Stimulated activated CD8-positive, alpha-beta memory T cell treated with anti-CD3 and anti-CD28 coated beads, Interleukin-4, amount 100 ng/mL, for 1 hour (primary cell): ENCODE measurements around the gene SLC15A1.
"Not testable (repeated sequence)": the region's sequence is repeated elsewhere in the genome, so short reads cannot be mapped to it uniquely, and the experiment has no call there.

Experiments
- DNase-seq, 2 donors: peaks; one replicate each; pipeline ENCODE4 v3.0.0-alpha.2; 2020; ENCODE audit warnings: low read depth in 2 of 2, low spot score in 1 of 2

SLC15A1 gene

DNA sequence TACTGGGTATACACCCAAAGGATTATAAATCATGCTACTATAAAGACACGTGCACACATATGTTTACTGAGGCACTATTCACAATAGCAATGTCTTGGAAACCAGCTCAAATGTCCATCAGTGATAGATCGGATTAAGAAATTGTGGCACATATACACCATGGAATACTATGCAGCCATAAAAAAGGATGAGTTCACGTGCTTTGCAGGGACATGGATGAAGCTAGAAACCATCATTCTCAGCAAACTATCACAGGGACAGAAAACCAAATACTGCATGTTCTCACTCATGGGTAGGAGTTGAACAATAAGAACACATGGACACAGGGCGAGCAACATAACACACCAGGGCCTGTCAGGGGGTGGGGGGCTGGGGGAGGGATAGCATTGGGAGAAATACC lies 2.0 kb upstream of the SLC15A1 start:
- not testable (repeated sequence) for DNase-seq

DNA sequence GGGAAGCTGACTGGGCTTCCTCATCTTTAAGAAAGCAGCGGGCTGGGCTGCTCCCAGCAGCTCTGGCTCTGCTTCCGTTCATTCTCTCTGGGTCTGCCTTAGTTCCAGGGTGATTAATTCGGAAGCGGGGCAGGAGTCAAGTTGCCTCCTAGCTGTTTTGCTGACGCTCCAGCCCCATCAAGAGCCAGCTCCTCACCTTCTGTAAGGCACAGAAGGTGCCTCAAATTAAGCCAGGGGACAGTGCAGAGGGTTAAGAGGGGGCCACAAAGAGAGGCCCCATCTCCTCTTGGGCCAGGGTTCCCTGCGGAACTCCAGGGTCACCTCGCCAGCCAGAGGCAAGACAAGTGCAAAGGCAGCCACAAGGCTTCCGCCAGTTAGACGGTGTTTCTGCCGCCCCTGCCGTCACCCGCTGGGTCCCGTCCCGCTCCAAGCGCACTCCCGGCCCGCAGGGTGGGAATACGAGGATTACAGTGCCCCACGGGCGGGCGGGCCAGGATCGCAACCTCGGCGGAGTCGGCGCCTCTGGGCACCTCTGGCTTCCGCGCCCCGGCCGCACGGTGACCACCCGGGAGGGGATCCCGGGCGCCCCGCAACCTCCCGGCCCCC lies 508 bp downstream of the SLC15A1 start:
- DNase-seq, result no peak

DNA sequence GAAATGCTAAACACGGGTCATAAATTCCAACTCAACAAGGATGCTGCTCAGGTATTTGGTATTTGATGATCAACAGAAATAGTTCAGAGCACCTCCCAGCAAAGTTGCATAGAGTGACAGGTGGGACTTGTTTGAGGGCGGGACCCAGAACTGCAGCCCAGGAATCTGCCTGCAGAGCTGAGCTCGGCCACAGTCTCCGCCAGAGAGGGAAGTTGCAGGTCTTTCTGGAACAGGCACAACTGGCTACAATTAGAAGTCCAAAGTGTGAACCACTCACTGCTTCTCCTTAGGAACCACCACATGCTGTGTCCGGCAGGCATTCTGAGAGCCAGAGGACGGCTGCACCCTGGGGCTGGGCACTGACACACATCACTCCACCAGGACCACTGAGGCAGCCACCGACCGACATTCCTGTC lies 1.1 kb downstream of the SLC15A1 start:
- DNase-seq, result no peak

- no peak for DNase-seq
Observed at GRCh38 chr13:98749501-98749900, 3.0 kb downstream of the SLC15A1 start.

DNA sequence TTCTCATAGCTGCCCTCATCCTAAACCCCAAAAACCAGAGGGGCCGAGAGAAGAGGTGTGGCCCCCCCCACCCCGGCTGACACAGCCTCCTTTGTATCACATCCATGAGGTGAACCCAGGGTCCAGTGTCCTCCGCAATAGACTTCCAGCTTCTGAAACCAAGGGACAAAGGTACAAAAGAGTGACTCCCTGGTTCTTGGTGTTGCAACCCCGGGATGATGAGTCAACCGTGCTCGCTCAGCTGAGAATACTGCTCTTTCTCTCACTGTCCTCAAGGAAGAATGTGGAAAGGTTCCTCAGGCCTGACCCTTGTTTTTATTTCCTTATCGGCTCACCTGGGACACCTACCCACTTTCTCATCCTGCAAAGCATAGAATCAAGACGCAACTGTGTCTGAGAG lies 5.5 kb downstream of the SLC15A1 start:
- DNase-seq, result no peak

DNA sequence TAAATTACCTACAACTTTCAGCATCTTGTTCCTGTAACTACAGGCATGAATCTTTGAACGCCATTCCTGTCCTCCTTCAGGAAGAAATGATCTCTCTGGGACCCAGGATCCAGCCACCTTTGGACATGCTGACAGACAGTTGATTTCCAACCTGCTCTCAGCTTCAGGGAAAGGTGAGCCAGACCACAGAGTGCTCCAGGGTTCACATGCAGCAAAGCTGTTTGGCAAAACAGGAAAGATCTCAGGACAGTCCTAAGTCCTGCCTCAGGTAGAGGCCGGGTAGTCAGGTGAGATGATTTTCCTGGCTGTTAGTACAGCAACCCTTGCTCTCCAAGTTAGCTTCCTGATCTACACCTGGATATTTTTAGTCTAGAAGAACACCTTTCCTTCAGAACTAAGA lies 9.1 kb downstream of the SLC15A1 start:
- DNase-seq, result no peak

DNA sequence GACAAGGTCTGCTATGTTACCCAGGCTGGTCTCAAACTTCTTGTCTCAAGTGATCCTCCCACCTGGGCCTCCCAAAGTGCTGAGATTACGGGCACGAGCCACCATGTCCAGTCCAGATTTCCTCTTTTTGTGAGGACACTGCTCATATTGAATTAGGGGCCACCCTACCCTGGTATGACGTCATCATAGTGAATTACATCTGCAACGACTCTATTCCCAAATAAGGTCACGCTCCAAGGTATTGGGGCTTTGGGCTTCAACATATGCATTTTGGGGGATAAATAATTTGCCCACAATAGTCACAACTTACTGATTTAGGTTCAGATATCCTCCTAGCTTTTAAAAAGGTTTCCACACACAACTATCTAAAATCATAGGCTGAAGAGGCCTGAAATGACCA lies 9.5 kb downstream of the SLC15A1 start:
- no peak for DNase-seq

GRCh38 chr13:98741741-98742435 lies 10.6 kb downstream of the SLC15A1 start:
- DNase-seq, result no peak

- no peak for DNase-seq
Observed at GRCh38 chr13:98740131-98740530, 12.3 kb downstream of the SLC15A1 start.

DNA sequence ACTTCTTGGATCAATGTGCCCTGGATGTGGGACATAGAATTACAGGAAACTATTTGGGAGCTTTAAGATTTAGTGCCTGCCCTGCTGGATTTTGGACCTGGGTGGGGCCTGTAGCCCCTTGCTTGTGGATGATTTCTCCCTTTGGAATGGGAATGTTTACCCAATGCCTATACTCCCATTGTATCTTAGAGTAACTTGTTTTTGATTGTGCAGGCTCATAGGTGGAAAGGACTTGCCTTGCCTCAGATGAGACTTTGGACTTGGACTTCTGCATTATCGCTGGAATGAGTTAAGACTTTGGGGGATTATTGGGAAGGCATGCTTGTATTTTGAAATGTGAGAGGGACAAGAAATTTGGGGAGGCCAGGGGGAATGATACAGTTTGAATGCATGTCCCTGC lies 13.5 kb downstream of the SLC15A1 start:
- DNase-seq, result no peak

DNA sequence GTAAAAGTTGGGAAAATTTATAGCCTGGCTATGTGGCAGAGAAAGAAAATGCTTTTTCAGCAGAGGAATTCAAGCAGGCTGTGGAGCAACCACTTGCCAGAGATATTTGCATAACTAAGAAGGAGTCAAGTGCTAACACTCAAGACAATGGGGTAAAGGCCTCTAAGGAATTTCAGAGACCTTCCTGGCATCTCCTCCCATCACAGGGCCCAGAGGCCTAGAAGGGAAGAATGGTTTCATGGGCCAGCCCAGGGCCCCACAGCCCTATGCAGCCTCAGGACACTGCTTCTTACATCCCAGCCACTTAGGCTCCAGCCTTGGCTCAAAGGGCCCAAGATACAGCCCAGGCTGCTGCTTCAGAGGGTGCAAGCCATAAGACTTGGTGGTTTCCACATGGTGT lies 14.3 kb downstream of the SLC15A1 start:
- DNase-seq, result no peak

GRCh38 chr13:98731925-98732324 lies 20.5 kb downstream of the SLC15A1 start:
- DNase-seq, result no peak

GRCh38 chr13:98731038-98731437 lies 21.4 kb downstream of the SLC15A1 start:
- DNase-seq, result no peak

GRCh38 chr13:98730441-98730840 lies 22.0 kb downstream of the SLC15A1 start:
- DNase-seq, result no peak

DNA sequence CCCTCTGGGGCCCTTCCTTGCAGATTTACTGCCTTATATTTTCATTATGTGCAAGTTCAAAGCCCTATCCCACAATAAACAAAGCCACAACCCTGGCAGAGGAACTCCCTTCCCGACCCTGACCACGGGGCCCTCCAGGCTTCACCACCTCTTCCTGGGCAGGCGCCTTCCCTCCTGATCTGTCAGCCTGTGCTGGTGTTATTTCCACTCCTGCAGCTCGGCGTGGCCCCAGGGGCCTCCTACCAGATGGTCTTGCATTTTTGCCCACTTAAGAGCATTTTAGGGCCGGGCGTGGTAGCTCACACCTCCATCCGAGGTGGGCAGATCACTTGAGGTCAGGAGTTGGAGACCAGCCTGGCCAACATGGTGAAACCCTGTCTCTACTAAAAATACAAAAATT lies 22.8 kb downstream of the SLC15A1 start:
- DNase-seq, result no peak

DNA sequence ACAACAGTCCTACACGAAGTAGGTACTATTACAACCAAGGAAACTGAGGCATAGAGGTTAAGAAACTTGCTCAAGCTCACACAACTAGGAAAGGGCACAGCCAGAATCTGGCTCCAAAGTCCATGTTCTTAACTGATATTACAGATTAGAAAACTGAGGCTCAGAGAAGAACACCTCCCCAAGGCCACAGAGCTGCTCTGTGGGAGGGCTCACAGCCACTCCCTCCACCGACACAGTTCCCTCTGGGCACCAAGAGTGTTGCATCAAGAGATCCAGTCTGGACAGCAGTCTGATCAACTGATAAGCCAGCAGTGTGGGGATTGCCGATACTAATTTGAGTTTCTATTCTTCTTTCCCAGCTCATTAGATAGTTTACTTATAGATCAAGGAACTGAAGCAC lies 29.5 kb downstream of the SLC15A1 start:
- no peak for DNase-seq

GRCh38 chr13:98721825-98722510 lies 30.5 kb downstream of the SLC15A1 start:
- DNase-seq, result no peak

GRCh38 chr13:98719527-98720250 lies 32.8 kb downstream of the SLC15A1 start:
- DNase-seq, result no peak

GRCh38 chr13:98717891-98718290 lies 34.6 kb downstream of the SLC15A1 start:
- DNase-seq, result no peak

DNA sequence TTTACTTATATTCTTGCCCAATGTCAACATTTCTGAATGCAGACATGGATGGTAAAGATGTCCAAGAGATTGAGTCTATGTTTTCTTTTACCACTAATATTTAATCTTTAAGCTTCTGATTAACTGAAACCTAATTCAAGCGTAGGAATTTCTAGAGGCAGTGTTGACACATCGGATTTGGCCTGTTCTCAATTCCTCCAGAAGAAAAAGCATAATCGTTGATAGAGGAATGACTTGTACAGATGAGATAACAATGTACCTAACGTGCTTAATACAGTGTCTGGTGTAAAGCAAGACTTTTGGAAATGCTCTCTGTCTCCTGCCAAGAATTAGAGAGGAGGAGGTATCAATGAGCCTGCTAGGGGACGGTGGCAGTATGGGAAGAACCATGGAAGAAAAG lies 35.2 kb downstream of the SLC15A1 start:
- no peak for DNase-seq

DNA sequence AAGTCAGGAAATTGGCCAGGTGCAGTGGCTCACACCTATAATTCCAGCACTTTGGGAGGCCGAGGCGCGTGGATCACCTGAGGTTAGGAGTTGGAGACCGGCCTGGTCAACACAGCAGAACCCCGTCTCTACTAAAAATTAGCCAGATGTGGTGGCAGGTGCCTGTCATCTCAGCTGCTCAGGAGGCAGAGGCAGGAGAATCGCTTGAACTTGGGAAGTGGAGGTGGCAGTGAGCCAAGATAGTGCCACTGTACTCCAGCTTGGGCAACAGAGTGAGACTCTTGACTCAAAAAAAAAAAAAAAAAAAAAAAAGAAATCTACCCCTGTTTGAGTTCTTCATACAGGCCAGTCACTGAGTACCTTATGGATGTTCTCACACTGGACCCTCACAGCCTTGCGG lies 42.0 kb downstream of the SLC15A1 start:
- DNase-seq, result no peak
